ENCODE measurements around the gene ATP9B. TPM values are rescaled to one million over a fixed set of nuclear protein-coding genes. Genes with fewer than 3 reads are reported as not detected.

ATP9B gene
- total RNA-seq, 1 experiment from 2014 or later, result 20.9 TPM

DNA sequence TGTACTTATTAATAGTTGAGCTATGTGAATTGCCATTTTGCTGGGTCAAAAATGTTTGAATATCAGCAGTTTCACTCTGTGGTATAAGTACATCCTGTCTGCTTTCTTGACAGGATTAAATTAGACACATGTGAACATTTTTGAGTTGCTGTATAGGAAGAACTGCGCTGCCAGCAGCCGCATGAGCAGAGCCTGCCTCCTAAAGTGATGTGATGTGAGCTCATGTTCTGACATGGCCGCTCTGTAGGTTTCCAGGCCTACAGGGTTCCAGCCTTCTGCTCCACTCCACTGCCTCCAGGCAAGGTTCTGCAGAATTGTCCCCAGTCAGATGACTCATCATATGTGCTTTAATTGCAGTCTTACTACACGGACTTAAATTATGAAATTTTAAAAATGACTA is 206.8 kb downstream of the ATP9B start:
- H3K27ac ChIP-seq (ENCODE audit: insufficient read length, low read depth, low read length), result no peak overlapping the region
- TF ChIP-seq, protein P1, sequence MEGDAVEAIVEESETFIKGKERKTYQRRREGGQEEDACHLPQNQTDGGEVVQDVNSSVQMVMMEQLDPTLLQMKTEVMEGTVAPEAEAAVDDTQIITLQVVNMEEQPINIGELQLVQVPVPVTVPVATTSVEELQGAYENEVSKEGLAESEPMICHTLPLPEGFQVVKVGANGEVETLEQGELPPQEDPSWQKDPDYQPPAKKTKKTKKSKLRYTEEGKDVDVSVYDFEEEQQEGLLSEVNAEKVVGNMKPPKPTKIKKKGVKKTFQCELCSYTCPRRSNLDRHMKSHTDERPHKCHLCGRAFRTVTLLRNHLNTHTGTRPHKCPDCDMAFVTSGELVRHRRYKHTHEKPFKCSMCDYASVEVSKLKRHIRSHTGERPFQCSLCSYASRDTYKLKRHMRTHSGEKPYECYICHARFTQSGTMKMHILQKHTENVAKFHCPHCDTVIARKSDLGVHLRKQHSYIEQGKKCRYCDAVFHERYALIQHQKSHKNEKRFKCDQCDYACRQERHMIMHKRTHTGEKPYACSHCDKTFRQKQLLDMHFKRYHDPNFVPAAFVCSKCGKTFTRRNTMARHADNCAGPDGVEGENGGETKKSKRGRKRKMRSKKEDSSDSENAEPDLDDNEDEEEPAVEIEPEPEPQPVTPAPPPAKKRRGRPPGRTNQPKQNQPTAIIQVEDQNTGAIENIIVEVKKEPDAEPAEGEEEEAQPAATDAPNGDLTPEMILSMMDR (conservative IDR thresholded peaks at IDR 0.05), result no peak
- no peak overlapping the region for H2AK5ac ChIP-seq (ENCODE audit: insufficient read length, low read length)
- H3T11ph ChIP-seq (ENCODE audit: low read length), result no peak overlapping the region
- no peak overlapping the region for H4K91ac ChIP-seq (ENCODE audit: insufficient read length, low read depth, low read length)
- Mint-ChIP-seq H3K4me3 (no peak overlapping the region), H3K36me3 (ENCODE audit: insufficient read depth in 1 of 3, low read depth in 3 of 3) (peaks cover 0 to 7% (median 0%) of the 10 kb centered on the region in 3 experiments; a peak in 3 of 7 replicates), H3K9me3 (no peaks in the 10 kb centered on the region), H3K27me3 (ENCODE audit: low read depth) (no peaks in the 10 kb centered on the region), H3K27ac (no peak overlapping the region), H3K4me1 (peaks cover 11 to 13% of the 10 kb centered on the region in 2 experiments)
- no peak overlapping the region for H2AFZ ChIP-seq (ENCODE audit: low read length)
- no peak overlapping the region for H3K23ac ChIP-seq (ENCODE audit: insufficient read length, low read depth, low read length)
- no peaks in the 10 kb centered on the region for H3K27me3 ChIP-seq (ENCODE audit: insufficient read depth, low read length)
- no peak for DNase-seq
- no peak overlapping the region for H3K4ac ChIP-seq (ENCODE audit: low read depth, low read length)
- no peaks in the 10 kb centered on the region for H4K20me1 ChIP-seq (ENCODE audit: control insufficient read depth, insufficient read depth, insufficient read length)
- H3K4me1 ChIP-seq (ENCODE audit: insufficient read depth, low read length), result no peaks in the 10 kb centered on the region; the same call in 1 of the 2 replicates
- WGBS (ENCODE audit: extremely low coverage, insufficient read length, low lambda C conversion rate), result no CpG with 5 or more reads among the region's 4 CpGs
- no peak overlapping the region for H2BK12ac ChIP-seq (ENCODE audit: insufficient read length, low read depth, low read length)
- no peaks in the 10 kb centered on the region for H3K23me2 ChIP-seq (ENCODE audit: insufficient read length, low read depth, low read length, poor library complexity, severe bottlenecking)
- H3K14ac ChIP-seq (ENCODE audit: insufficient read depth, low read length), result no peak overlapping the region
- no peak overlapping the region for H2BK5ac ChIP-seq (ENCODE audit: insufficient read length, low read length)
- H3K9me3 ChIP-seq (ENCODE audit: control insufficient read depth, low read depth, low read length), result no peaks in the 10 kb centered on the region
- no peak overlapping the region for H3K56ac ChIP-seq (ENCODE audit: insufficient read length, low read depth, low read length)
- H3K79me1 ChIP-seq (ENCODE audit: insufficient read depth, low read depth, low read length, poor library complexity, severe bottlenecking), result no peaks in the 10 kb centered on the region
- no peak overlapping the region for H2BK120ac ChIP-seq (ENCODE audit: low read depth, low read length, poor library complexity, severe bottlenecking)
- H2BK15ac ChIP-seq (ENCODE audit: low read depth, low read length), result no peak overlapping the region
- no peak overlapping the region for H3K4me2 ChIP-seq (ENCODE audit: insufficient read depth, insufficient read length, low read length)
- H4K8ac ChIP-seq (replicated peaks; ENCODE audit: insufficient read length, low read depth, low read length), result no peak overlapping the region
- no peaks in the 10 kb centered on the region for H3K79me2 ChIP-seq (ENCODE audit: insufficient read depth, low read length)
- no peak overlapping the region for H2BK20ac ChIP-seq (ENCODE audit: low read depth, low read length, poor library complexity, severe bottlenecking)
- no peak overlapping the region for H3K18ac ChIP-seq (ENCODE audit: insufficient read length, low read depth, low read length)
- H4K5ac ChIP-seq (ENCODE audit: insufficient read length, low read depth, low read length), result no peak overlapping the region
- no peak overlapping the region for H3K9ac ChIP-seq (ENCODE audit: extremely low read depth, insufficient read length, low read length)
